ENCODE data around the gene CCL16.

GRCh38 chr17:35972945-35973332, 8.4 kb downstream of the CCL16 start:
- TF ChIP-seq ZNF274 (IDR thresholded peaks at IDR 0.05; ENCODE audit: low read depth, low read length) (no peak), YY1 (IDR thresholded peaks at IDR 0.05; ENCODE audit: insufficient read depth, insufficient read length) (no peak)
